Esophagus muscularis mucosa (tissue), 4 donors: Measurements from ENCODE around the gene TMPRSS2.

ENCODE experiments used
- CTCF ChIP-seq, 3 experiments: fragments of 200-600 bp in 2 of 3; fragments of 450-650 bp in 1 of 3; sonication (generic) in 2 of 3; IDR thresholded peaks; one replicate each; pipeline ENCODE4 v1.5.1; 2017 to 2019; ENCODE audit warnings: antibody characterized with exemption in 3 of 3, mild to moderate bottlenecking in 2 of 3, moderate library complexity in 1 of 3
- EP300 ChIP-seq: sonication (generic); formaldehyde crosslinking; IDR thresholded peaks from one replicate; pipeline ENCODE4 v1.6.1; 2017; ENCODE audit warnings: antibody characterized with exemption
- POLR2AphosphoS5 ChIP-seq, 2 donors: sonication (generic); formaldehyde crosslinking; IDR thresholded peaks; one replicate each; pipeline ENCODE4 v1.6.1; 2017; ENCODE audit warnings: antibody characterized with exemption in 2 of 2

GRCh38 chr21:41520560-41521442 lies 12.8 kb upstream of the TMPRSS2 start:
- TF ChIP-seq CTCF (IDR thresholded peaks at IDR 0.05) (no peak), EP300 (no peak), POLR2AphosphoS5 (IDR thresholded peaks at IDR 0.05) (no peak)
